ENCODE measurements around the gene SLC28A2.
"Not testable (repeated sequence)": the region's sequence is repeated elsewhere in the genome, so short reads cannot be mapped to it uniquely, and the experiment has no call there.

GRCh38 chr15:45314117-45314516 is 62.1 kb downstream of the SLC28A2 start:
- not testable (repeated sequence) for TF ChIP-seq POLR2AphosphoS5, SPI1, POLR2A, POU2F2 (IDR thresholded peaks at IDR 0.05; ENCODE audit: low read depth, low read length)

All from GM12891 (cell line).